HepG2 (cell line): ENCODE measurements around the gene TRPC1. TPM values are rescaled to one million over a fixed set of nuclear protein-coding genes. Genes with fewer than 3 reads are reported as not detected.

Experiments
- BHLHE40 ChIP-seq: IDR thresholded peaks from 2 replicates; pipeline ENCODE4 v1.6.1; 2011; ENCODE audit warnings: low read length, improper control_type of control experiment
- KAT7 ChIP-seq: IDR thresholded peaks from 2 replicates; pipeline ENCODE4 v1.6.1; 2018; ENCODE audit warnings: borderline replicate concordance, missing compliant biosample characterization
- NFYC ChIP-seq: IDR thresholded peaks from 2 replicates; pipeline ENCODE4 v1.6.1; 2016; ENCODE audit warnings: missing genetic modification reagents, missing compliant biosample characterization
- RBFOX2 ChIP-seq: fragments of 200-400 bp; formaldehyde crosslinking; IDR thresholded peaks from 2 replicates; pipeline ENCODE4 v1.6.1; 2017; ENCODE audit warnings: low read depth, mild to moderate bottlenecking, low read length
- SP5 ChIP-seq: IDR thresholded peaks from 2 replicates; pipeline ENCODE4 v1.6.1; 2016; ENCODE audit warnings: low read depth, borderline replicate concordance
- TBX2 ChIP-seq: sonication (generic); formaldehyde crosslinking; IDR thresholded peaks from 2 replicates; pipeline ENCODE4 v1.5.0; 2020; ENCODE audit warnings: missing genetic modification reagents, mild to moderate bottlenecking, borderline replicate concordance
- TGIF2 ChIP-seq: IDR thresholded peaks from 2 replicates; pipeline ENCODE4 v1.6.1; 2016; ENCODE audit warnings: control low read depth, missing compliant biosample characterization
- WIZ ChIP-seq: sonication (generic); formaldehyde crosslinking; IDR thresholded peaks from 2 replicates; pipeline ENCODE4 v1.5.1; 2020; ENCODE audit warnings: mild to moderate bottlenecking, missing genetic modification reagents
- ZNF230 ChIP-seq: sonication (generic); formaldehyde crosslinking; IDR thresholded peaks from 2 replicates; pipeline ENCODE4 v1.4.0; 2020; ENCODE audit warnings: mild to moderate bottlenecking, missing genetic modification reagents
- ZNF24 ChIP-seq: fragments of 450-650 bp; IDR thresholded peaks from 2 replicates; pipeline ENCODE4 v1.6.1; 2017; ENCODE audit warnings: antibody characterized with exemption, mild to moderate bottlenecking
- ZNF292 ChIP-seq: sonication (generic); formaldehyde crosslinking; IDR thresholded peaks from 2 replicates; pipeline ENCODE4 v1.8.1; 2022; ENCODE audit warnings: mild to moderate bottlenecking, low read depth, missing genetic modification reagents, borderline replicate concordance
- ZNF790 ChIP-seq: sonication (generic); formaldehyde crosslinking; IDR thresholded peaks from 2 replicates; pipeline ENCODE4 v1.8.0; 2022; ENCODE audit warnings: missing genetic modification reagents, mild to moderate bottlenecking, borderline replicate concordance
- polyA plus RNA-seq, 8 experiments: library from polyadenylated mRNA; depleted of rRNA in 3 of 8; stranded (reverse) in 7 of 8; unstranded in 1 of 8; fragments of >200 nt; fragmentation: Illumina TruSeq in 4 of 8; extraction: Trizol in 4 of 8; gene quantifications; 2 replicates each; pipeline versions ENCODE4 v1.2.1 to v1.2.3, GENCODE V29; 2011 to 2016; ENCODE audit warnings: low read depth in 4 of 8, missing spikeins in 1 of 8, mixed read lengths in 1 of 8; ENCODE audit not compliant: insufficient read depth in 1 of 8
- total RNA-seq, 5 experiments: library from RNA; depleted of rRNA; stranded (reverse); fragments of >200 nt; fragmentation: Illumina TruSeq; extraction: Trizol; gene quantifications; 2 replicates each; pipeline ENCODE4 v1.2.3, GENCODE V29; 2016; ENCODE audit warnings: low read depth in 1 of 5
- TF ChIP-seq, protein P1 (sequence below): sonication (generic); formaldehyde crosslinking; IDR thresholded peaks from 2 replicates; pipeline ENCODE4 v1.4.0; 2020; ENCODE audit warnings: missing genetic modification reagents
- TF ChIP-seq, protein P2 (sequence below): sonication (generic); formaldehyde crosslinking; conservative IDR thresholded peaks from 2 replicates; pipeline ENCODE4 v1.4.0; 2020; ENCODE audit warnings: missing genetic modification reagents
- TF ChIP-seq, protein P3 (sequence below): sonication (generic); formaldehyde crosslinking; IDR thresholded peaks from 2 replicates; pipeline ENCODE4 v1.4.0; 2020; ENCODE audit warnings: missing genetic modification reagents
- TF ChIP-seq, protein P4 (sequence below): sonication (generic); formaldehyde crosslinking; IDR thresholded peaks from 2 replicates; pipeline ENCODE4 v1.9.0; 2021; ENCODE audit warnings: missing genetic modification reagents, mild to moderate bottlenecking, borderline replicate concordance

Gene TRPC1
- total and polyA plus RNA-seq, 2 of the 13 experiments (the other 11 are each of a cell fraction or from before 2014, with no cell fraction given) = 10.8 to 13.1 TPM

DNA sequence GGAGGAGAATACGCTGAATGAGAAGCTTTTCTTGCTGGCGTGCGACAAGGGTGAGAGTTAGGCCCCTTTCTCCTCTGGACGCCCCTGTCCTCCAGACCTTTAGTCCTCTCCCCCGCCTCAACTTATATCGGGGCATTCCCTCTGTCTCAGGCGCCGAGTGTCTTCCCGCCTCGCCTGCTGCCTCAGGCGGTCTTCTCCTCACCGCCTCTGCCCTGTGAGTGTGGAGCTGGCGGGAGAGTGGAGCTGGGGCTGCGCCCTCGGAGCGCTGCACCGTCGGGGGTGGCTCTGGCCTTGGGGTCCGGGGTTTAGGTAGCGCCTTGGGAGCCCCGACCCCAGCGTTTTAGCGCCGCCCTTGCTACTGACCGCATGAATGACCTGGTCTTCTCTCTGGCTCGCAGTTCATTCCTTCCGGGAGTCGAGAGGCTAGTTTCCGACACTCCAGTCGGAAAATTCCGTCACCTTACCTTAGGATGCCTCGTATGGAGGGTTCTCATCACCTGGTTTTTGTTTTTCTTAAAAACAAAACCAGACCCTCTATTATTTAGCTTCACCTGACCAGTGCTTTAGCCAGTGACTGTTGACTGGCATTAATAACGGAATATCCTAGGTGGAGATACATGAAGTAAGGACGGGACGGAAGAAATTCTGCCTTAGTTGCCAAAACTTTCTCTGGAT lies 985 bp downstream of the TRPC1 start (continued):
- peak; percentile 64; the same call in 1 of the 2 replicates for TF ChIP-seq TBX2 (CRISPR knock-in tag)
- TF ChIP-seq, protein P1, sequence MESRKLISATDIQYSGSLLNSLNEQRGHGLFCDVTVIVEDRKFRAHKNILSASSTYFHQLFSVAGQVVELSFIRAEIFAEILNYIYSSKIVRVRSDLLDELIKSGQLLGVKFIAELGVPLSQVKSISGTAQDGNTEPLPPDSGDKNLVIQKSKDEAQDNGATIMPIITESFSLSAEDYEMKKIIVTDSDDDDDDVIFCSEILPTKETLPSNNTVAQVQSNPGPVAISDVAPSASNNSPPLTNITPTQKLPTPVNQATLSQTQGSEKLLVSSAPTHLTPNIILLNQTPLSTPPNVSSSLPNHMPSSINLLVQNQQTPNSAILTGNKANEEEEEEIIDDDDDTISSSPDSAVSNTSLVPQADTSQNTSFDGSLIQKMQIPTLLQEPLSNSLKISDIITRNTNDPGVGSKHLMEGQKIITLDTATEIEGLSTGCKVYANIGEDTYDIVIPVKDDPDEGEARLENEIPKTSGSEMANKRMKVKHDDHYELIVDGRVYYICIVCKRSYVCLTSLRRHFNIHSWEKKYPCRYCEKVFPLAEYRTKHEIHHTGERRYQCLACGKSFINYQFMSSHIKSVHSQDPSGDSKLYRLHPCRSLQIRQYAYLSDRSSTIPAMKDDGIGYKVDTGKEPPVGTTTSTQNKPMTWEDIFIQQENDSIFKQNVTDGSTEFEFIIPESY (CRISPR knock-in tag) = no peak
- TF ChIP-seq, protein P2, sequence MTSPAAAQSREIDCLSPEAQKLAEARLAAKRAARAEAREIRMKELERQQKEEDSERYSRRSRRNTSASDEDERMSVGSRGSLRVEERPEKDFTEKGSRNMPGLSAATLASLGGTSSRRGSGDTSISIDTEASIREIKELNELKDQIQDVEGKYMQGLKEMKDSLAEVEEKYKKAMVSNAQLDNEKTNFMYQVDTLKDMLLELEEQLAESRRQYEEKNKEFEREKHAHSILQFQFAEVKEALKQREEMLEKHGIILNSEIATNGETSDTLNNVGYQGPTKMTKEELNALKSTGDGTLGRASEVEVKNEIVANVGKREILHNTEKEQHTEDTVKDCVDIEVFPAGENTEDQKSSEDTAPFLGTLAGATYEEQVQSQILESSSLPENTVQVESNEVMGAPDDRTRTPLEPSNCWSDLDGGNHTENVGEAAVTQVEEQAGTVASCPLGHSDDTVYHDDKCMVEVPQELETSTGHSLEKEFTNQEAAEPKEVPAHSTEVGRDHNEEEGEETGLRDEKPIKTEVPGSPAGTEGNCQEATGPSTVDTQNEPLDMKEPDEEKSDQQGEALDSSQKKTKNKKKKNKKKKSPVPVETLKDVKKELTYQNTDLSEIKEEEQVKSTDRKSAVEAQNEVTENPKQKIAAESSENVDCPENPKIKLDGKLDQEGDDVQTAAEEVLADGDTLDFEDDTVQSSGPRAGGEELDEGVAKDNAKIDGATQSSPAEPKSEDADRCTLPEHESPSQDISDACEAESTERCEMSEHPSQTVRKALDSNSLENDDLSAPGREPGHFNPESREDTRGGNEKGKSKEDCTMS (CRISPR knock-in tag) = no peak
- no peak for TF ChIP-seq ZNF24
- 0 out of 2 replicates have a peak, but pooled peaks have one; percentile 31 for TF ChIP-seq WIZ (CRISPR knock-in tag)
- peak; percentile 66 for TF ChIP-seq RBFOX2
- TF ChIP-seq ZNF230 (CRISPR knock-in tag) = peak; percentile 52; the same call in 1 of the 2 replicates
- peak; percentile 19; the same call in 1 of the 2 replicates for TF ChIP-seq ZNF790
- TF ChIP-seq, protein P3, sequence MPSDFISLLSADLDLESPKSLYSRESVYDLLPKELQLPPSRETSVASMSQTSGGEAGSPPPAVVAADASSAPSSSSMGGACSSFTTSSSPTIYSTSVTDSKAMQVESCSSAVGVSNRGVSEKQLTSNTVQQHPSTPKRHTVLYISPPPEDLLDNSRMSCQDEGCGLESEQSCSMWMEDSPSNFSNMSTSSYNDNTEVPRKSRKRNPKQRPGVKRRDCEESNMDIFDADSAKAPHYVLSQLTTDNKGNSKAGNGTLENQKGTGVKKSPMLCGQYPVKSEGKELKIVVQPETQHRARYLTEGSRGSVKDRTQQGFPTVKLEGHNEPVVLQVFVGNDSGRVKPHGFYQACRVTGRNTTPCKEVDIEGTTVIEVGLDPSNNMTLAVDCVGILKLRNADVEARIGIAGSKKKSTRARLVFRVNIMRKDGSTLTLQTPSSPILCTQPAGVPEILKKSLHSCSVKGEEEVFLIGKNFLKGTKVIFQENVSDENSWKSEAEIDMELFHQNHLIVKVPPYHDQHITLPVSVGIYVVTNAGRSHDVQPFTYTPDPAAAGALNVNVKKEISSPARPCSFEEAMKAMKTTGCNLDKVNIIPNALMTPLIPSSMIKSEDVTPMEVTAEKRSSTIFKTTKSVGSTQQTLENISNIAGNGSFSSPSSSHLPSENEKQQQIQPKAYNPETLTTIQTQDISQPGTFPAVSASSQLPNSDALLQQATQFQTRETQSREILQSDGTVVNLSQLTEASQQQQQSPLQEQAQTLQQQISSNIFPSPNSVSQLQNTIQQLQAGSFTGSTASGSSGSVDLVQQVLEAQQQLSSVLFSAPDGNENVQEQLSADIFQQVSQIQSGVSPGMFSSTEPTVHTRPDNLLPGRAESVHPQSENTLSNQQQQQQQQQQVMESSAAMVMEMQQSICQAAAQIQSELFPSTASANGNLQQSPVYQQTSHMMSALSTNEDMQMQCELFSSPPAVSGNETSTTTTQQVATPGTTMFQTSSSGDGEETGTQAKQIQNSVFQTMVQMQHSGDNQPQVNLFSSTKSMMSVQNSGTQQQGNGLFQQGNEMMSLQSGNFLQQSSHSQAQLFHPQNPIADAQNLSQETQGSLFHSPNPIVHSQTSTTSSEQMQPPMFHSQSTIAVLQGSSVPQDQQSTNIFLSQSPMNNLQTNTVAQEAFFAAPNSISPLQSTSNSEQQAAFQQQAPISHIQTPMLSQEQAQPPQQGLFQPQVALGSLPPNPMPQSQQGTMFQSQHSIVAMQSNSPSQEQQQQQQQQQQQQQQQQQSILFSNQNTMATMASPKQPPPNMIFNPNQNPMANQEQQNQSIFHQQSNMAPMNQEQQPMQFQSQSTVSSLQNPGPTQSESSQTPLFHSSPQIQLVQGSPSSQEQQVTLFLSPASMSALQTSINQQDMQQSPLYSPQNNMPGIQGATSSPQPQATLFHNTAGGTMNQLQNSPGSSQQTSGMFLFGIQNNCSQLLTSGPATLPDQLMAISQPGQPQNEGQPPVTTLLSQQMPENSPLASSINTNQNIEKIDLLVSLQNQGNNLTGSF (CRISPR knock-in tag) = peak; percentile 67; the same call in 1 of the 2 replicates
- TF ChIP-seq, protein P4, sequence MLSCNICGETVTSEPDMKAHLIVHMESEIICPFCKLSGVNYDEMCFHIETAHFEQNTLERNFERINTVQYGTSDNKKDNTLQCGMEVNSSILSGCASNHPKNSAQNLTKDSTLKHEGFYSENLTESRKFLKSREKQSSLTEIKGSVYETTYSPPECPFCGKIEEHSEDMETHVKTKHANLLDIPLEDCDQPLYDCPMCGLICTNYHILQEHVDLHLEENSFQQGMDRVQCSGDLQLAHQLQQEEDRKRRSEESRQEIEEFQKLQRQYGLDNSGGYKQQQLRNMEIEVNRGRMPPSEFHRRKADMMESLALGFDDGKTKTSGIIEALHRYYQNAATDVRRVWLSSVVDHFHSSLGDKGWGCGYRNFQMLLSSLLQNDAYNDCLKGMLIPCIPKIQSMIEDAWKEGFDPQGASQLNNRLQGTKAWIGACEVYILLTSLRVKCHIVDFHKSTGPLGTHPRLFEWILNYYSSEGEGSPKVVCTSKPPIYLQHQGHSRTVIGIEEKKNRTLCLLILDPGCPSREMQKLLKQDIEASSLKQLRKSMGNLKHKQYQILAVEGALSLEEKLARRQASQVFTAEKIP (CRISPR knock-in tag) = no peak
- TF ChIP-seq KAT7 (CRISPR knock-in tag) = no peak; the same call in 1 of the 2 replicates
- 0 out of 2 replicates have a peak, but pooled peaks have one; percentile 5 for TF ChIP-seq NFYC (CRISPR knock-in tag)
- peak; percentile 51; the same call in 1 of the 2 replicates for TF ChIP-seq ZNF292 (CRISPR knock-in tag)
- no peak; the same call in 1 of the 2 replicates for TF ChIP-seq TGIF2 (CRISPR knock-in tag)
- TF ChIP-seq SP5 (CRISPR knock-in tag) = no peak; the same call in 1 of the 2 replicates
- no peak for TF ChIP-seq BHLHE40
